Measurements from ENCODE around the gene CDH15.
"Not testable (repeated sequence)": the region's sequence is repeated elsewhere in the genome, so short reads cannot be mapped to it uniquely, and the experiment has no call there.

Gene CDH15

GRCh38 chr16:89159066-89159849, 12.3 kb upstream of the CDH15 start:
- peaks cover 4% of the 10 kb centered on the region for H3K9me3 Mint-ChIP-seq

GRCh38 chr16:89159850-89160354, 11.6 kb upstream of the CDH15 start:
- no peaks in the 10 kb centered on the region for H3K4me1 Mint-ChIP-seq (ENCODE audit: low read depth)
- peaks cover 4% of the 10 kb centered on the region for H3K9me3 Mint-ChIP-seq
- H3K27ac Mint-ChIP-seq, result no peak overlapping the region
- no peak for DNase-seq
- H3K36me3 Mint-ChIP-seq (ENCODE audit: low read depth), result no peaks in the 10 kb centered on the region
- H3K27me3 Mint-ChIP-seq, result no peaks in the 10 kb centered on the region
- H3K4me3 Mint-ChIP-seq, result no peak overlapping the region

More at GRCh38 chr16:89159066-89159849, 12.3 kb upstream of the CDH15 start:
- no peak overlapping the region for H3K27ac Mint-ChIP-seq
- H3K4me3 Mint-ChIP-seq, result no peak overlapping the region
- no peaks in the 10 kb centered on the region for H3K36me3 Mint-ChIP-seq (ENCODE audit: low read depth)
- no peaks in the 10 kb centered on the region for H3K4me1 Mint-ChIP-seq (ENCODE audit: low read depth)
- H3K27me3 Mint-ChIP-seq, result no peaks in the 10 kb centered on the region
- DNase-seq, result no peak

- Mint-ChIP-seq H3K27me3 (no peaks in the 10 kb centered on the region), H3K27ac (no peak overlapping the region), H3K4me3 (no peak overlapping the region), H3K36me3 (ENCODE audit: low read depth) (no peaks in the 10 kb centered on the region), H3K9me3 (peaks cover 4% of the 10 kb centered on the region), H3K4me1 (ENCODE audit: low read depth) (no peaks in the 10 kb centered on the region)
- DNase-seq, result no peak
Measured at GRCh38 chr16:89160977-89161701, 10.4 kb upstream of the CDH15 start.

GRCh38 chr16:89161763-89162713, 9.5 kb upstream of the CDH15 start:
- Mint-ChIP-seq H3K4me1 (ENCODE audit: low read depth) (no peaks in the 10 kb centered on the region), H3K4me3 (no peak overlapping the region), H3K27ac (no peak overlapping the region), H3K36me3 (ENCODE audit: low read depth) (no peaks in the 10 kb centered on the region), H3K27me3 (no peaks in the 10 kb centered on the region), H3K9me3 (peaks cover 4% of the 10 kb centered on the region)
- no peak for DNase-seq

GRCh38 chr16:89163297-89163696, 8.3 kb upstream of the CDH15 start:
- H3K36me3 Mint-ChIP-seq (ENCODE audit: low read depth), result no peaks in the 10 kb centered on the region

GRCh38 chr16:89164436-89164835, 7.1 kb upstream of the CDH15 start:
- peaks cover 2% of the 10 kb centered on the region for H3K4me1 Mint-ChIP-seq (ENCODE audit: low read depth)
- H3K36me3 Mint-ChIP-seq (ENCODE audit: low read depth), result no peaks in the 10 kb centered on the region
- H3K9me3 Mint-ChIP-seq, result no peaks in the 10 kb centered on the region
- H3K27ac Mint-ChIP-seq, result no peak overlapping the region
- DNase-seq, result no peak
- no peaks in the 10 kb centered on the region for H3K27me3 Mint-ChIP-seq
- H3K4me3 Mint-ChIP-seq, result no peak overlapping the region

More at GRCh38 chr16:89163297-89163696, 8.3 kb upstream of the CDH15 start:
- Mint-ChIP-seq H3K27ac (no peak overlapping the region), H3K9me3 (peaks cover 1% of the 10 kb centered on the region), H3K4me1 (ENCODE audit: low read depth) (peaks cover 2% of the 10 kb centered on the region), H3K27me3 (no peaks in the 10 kb centered on the region), H3K4me3 (no peak overlapping the region)
- no peak for DNase-seq

- Mint-ChIP-seq H3K4me1 (ENCODE audit: low read depth) (peaks cover 2% of the 10 kb centered on the region), H3K27ac (no peak overlapping the region), H3K36me3 (ENCODE audit: low read depth) (no peaks in the 10 kb centered on the region), H3K4me3 (no peak overlapping the region), H3K27me3 (no peaks in the 10 kb centered on the region), H3K9me3 (no peaks in the 10 kb centered on the region)
- no peak for DNase-seq
Measured at GRCh38 chr16:89164847-89165680, 6.5 kb upstream of the CDH15 start.

- not testable (repeated sequence) for H3K9me3 Mint-ChIP-seq; H3K4me3 Mint-ChIP-seq; H3K27me3 Mint-ChIP-seq; H3K36me3 Mint-ChIP-seq (ENCODE audit: low read depth); H3K27ac Mint-ChIP-seq; DNase-seq; H3K4me1 Mint-ChIP-seq (ENCODE audit: low read depth)
Measured at GRCh38 chr16:89165681-89165979, 5.9 kb upstream of the CDH15 start.

- DNase-seq, result no peak
- Mint-ChIP-seq H3K27ac (no peak overlapping the region), H3K36me3 (ENCODE audit: low read depth) (no peaks in the 10 kb centered on the region), H3K4me3 (no peak overlapping the region), H3K4me1 (ENCODE audit: low read depth) (peaks cover 10% of the 10 kb centered on the region), H3K9me3 (no peaks in the 10 kb centered on the region), H3K27me3 (peaks cover 5% of the 10 kb centered on the region)
Measured at GRCh38 chr16:89166696-89167424, 4.7 kb upstream of the CDH15 start.

- Mint-ChIP-seq H3K36me3 (ENCODE audit: low read depth) (no peaks in the 10 kb centered on the region), H3K27ac (no peak overlapping the region), H3K27me3 (peaks cover 5% of the 10 kb centered on the region), H3K9me3 (no peaks in the 10 kb centered on the region), H3K4me1 (ENCODE audit: low read depth) (peaks cover 10% of the 10 kb centered on the region), H3K4me3 (no peak overlapping the region)
- DNase-seq, result peak; percentile 94
Measured at GRCh38 chr16:89167425-89167941, 4.1 kb upstream of the CDH15 start.

- Mint-ChIP-seq H3K4me1 (ENCODE audit: low read depth) (peaks cover 10% of the 10 kb centered on the region), H3K27me3 (peaks cover 5% of the 10 kb centered on the region), H3K36me3 (ENCODE audit: low read depth) (no peaks in the 10 kb centered on the region), H3K9me3 (no peaks in the 10 kb centered on the region), H3K27ac (no peak overlapping the region), H3K4me3 (no peak overlapping the region)
- no peak for DNase-seq
Measured at GRCh38 chr16:89168381-89169189, 3.0 kb upstream of the CDH15 start.

GRCh38 chr16:89169778-89170177, 1.8 kb upstream of the CDH15 start:
- Mint-ChIP-seq H3K9me3 (no peaks in the 10 kb centered on the region), H3K4me3 (no peak overlapping the region), H3K27ac (no peak overlapping the region), H3K27me3 (peaks cover 5% of the 10 kb centered on the region), H3K36me3 (ENCODE audit: low read depth) (no peaks in the 10 kb centered on the region), H3K4me1 (ENCODE audit: low read depth) (peaks cover 10% of the 10 kb centered on the region)
- DNase-seq, result no peak

Data from activated T-cell treated with anti-CD3 and anti-CD28 coated beads, Interleukin-2, amount 50 U/mL, for 24 hours (primary cell).